ENCODE results near the gene IPCEF1. TPM values are rescaled to one million over a fixed set of nuclear protein-coding genes. Genes with fewer than 3 reads are reported as not detected.

IPCEF1 gene
- total and polyA plus RNA-seq, 2 experiments from 2014 or later, result 0.80 TPM; not detected in 1

- Histone ChIP-seq H3K9me2 (replicated peaks; ENCODE audit: insufficient read depth) (no peaks in the 10 kb centered on the region), H3K9me3 (ENCODE audit: low read depth) (no peaks in the 10 kb centered on the region), H3K27ac (no peak overlapping the region), H3K27me3 (no peaks in the 10 kb centered on the region), H3K36me3 (replicated peaks; ENCODE audit: insufficient read depth, low read depth) (no peaks in the 10 kb centered on the region), H3K79me2 (no peaks in the 10 kb centered on the region), H3K4me2 (no peak overlapping the region), H2AFZ (no peak overlapping the region), H3K4me1 (ENCODE audit: insufficient read depth) (no peaks in the 10 kb centered on the region), H4K20me1 (ENCODE audit: insufficient read depth, poor library complexity, severe bottlenecking) (no peaks in the 10 kb centered on the region), H3K4me3 (no peak overlapping the region)
- 96% methylated on average over 6 of the region's 6 CpGs for WGBS (ENCODE audit: low lambda C conversion rate, missing lambda C conversion rate)
- DNase-seq (ENCODE audit: low spot score), result no peak
- TF ChIP-seq, protein P1, sequence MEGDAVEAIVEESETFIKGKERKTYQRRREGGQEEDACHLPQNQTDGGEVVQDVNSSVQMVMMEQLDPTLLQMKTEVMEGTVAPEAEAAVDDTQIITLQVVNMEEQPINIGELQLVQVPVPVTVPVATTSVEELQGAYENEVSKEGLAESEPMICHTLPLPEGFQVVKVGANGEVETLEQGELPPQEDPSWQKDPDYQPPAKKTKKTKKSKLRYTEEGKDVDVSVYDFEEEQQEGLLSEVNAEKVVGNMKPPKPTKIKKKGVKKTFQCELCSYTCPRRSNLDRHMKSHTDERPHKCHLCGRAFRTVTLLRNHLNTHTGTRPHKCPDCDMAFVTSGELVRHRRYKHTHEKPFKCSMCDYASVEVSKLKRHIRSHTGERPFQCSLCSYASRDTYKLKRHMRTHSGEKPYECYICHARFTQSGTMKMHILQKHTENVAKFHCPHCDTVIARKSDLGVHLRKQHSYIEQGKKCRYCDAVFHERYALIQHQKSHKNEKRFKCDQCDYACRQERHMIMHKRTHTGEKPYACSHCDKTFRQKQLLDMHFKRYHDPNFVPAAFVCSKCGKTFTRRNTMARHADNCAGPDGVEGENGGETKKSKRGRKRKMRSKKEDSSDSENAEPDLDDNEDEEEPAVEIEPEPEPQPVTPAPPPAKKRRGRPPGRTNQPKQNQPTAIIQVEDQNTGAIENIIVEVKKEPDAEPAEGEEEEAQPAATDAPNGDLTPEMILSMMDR (IDR thresholded peaks at IDR 0.05; ENCODE audit: poor library complexity), result no peak
- TF ChIP-seq EZH2phosphoT487 (IDR thresholded peaks at IDR 0.05; ENCODE audit: low read depth, severe bottlenecking, unreplicated experiment) (no peak), EZH2 (IDR thresholded peaks at IDR 0.05; ENCODE audit: borderline replicate concordance) (no peak)
Measured at GRCh38 chr6:154229786-154230185, 126.8 kb downstream of the IPCEF1 start.

GRCh38 chr6:154228521-154228905 is 128.1 kb downstream of the IPCEF1 start:
- TF ChIP-seq EZH2phosphoT487 (IDR thresholded peaks at IDR 0.05; ENCODE audit: low read depth, severe bottlenecking, unreplicated experiment) (no peak), EZH2 (IDR thresholded peaks at IDR 0.05; ENCODE audit: borderline replicate concordance) (no peak)
- TF ChIP-seq, protein P1 (IDR thresholded peaks at IDR 0.05; ENCODE audit: poor library complexity), result no peak
- WGBS (ENCODE audit: low lambda C conversion rate, missing lambda C conversion rate), result 85% methylated on average over 4 of the region's 4 CpGs

DNA sequence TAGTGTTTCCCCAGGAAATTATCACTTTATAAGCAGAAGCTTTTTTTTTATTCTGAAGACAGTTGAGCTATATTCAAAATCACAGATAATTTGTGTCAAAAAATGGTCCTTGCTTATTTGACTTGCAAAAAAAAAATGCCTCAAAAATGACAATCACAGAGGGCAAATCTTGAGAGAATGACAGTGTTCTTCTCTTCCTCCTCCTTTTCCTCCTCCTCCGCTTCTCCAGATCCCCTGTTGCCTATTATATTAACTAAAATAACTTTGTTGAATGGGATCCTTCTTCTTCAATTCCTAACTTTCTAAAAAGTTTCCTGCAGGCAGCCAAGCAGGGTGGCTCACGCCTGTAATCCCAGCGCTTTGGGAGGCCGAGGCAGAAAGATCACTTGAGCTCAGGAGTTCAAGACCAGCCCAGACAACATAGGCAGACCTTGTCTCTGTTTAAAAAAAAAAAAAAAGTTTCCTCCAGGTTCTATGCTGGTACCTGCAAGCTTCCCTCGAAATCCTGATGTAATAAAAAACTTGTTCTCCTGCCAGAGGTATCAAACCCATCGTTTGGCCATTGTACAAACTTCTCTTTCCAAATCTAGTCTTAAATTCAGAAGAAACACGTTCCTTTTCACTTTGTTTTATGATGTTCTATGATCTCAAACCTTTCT is 128.6 kb downstream of the IPCEF1 start:
- TF ChIP-seq EZH2phosphoT487 (IDR thresholded peaks at IDR 0.05; ENCODE audit: low read depth, severe bottlenecking, unreplicated experiment), result no peak
- TF ChIP-seq, protein P1 (IDR thresholded peaks at IDR 0.05; ENCODE audit: poor library complexity), result no peak
- TF ChIP-seq EZH2 (IDR thresholded peaks at IDR 0.05; ENCODE audit: borderline replicate concordance), result no peak
- 81% methylated on average over 7 of the region's 7 CpGs for WGBS (ENCODE audit: low lambda C conversion rate, missing lambda C conversion rate)
- Histone ChIP-seq H3K4me1 (ENCODE audit: insufficient read depth) (no peaks in the 10 kb centered on the region), H3K36me3 (replicated peaks; ENCODE audit: insufficient read depth, low read depth) (no peaks in the 10 kb centered on the region), H4K20me1 (ENCODE audit: insufficient read depth, poor library complexity, severe bottlenecking) (no peaks in the 10 kb centered on the region), H3K27ac (no peak overlapping the region), H3K4me2 (no peak overlapping the region), H3K9me3 (ENCODE audit: low read depth) (no peaks in the 10 kb centered on the region), H2AFZ (no peak overlapping the region), H3K9me2 (replicated peaks; ENCODE audit: insufficient read depth) (no peaks in the 10 kb centered on the region), H3K4me3 (no peak overlapping the region), H3K79me2 (no peaks in the 10 kb centered on the region), H3K27me3 (no peaks in the 10 kb centered on the region)
- no peak for DNase-seq (ENCODE audit: low spot score)

More at GRCh38 chr6:154228521-154228905, 128.1 kb downstream of the IPCEF1 start:
- Histone ChIP-seq H3K27ac (no peak overlapping the region), H2AFZ (no peak overlapping the region), H3K9me3 (ENCODE audit: low read depth) (no peaks in the 10 kb centered on the region), H3K4me3 (no peak overlapping the region), H3K4me2 (no peak overlapping the region), H3K36me3 (replicated peaks; ENCODE audit: insufficient read depth, low read depth) (no peaks in the 10 kb centered on the region), H4K20me1 (ENCODE audit: insufficient read depth, poor library complexity, severe bottlenecking) (no peaks in the 10 kb centered on the region), H3K9me2 (replicated peaks; ENCODE audit: insufficient read depth) (no peaks in the 10 kb centered on the region), H3K27me3 (no peaks in the 10 kb centered on the region), H3K4me1 (ENCODE audit: insufficient read depth) (no peaks in the 10 kb centered on the region), H3K79me2 (no peaks in the 10 kb centered on the region)
- no peak for DNase-seq (ENCODE audit: low spot score)
